NCI-H1930 (cell line): ENCODE measurements around the gene TNFRSF19.

Experiments used
- DNase-seq, 2 experiments: peaks; one replicate each; lab custom pipeline; 2025; lab: John Stamatoyannopoulos, UW

Gene TNFRSF19

DNA sequence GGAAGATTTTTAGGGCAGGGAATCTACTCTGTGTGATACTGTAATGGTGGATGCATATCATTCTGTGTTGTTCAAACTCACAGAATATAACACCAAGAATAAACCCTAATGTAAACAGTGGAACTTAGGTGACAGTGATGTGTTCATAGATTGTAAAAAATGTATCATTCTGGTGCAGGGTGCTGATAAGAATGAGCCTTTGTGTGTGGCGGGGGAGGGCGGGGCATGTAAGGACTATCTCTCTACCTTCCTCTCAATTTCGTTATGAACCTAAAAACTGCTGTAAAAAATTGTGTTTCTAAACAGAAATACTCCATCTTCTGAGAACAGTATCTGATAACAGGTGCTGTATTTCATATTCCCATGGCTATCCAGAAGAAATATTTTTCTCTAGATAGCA, 35.6 kb downstream of the TNFRSF19 start:
- no peak for DNase-seq

DNA sequence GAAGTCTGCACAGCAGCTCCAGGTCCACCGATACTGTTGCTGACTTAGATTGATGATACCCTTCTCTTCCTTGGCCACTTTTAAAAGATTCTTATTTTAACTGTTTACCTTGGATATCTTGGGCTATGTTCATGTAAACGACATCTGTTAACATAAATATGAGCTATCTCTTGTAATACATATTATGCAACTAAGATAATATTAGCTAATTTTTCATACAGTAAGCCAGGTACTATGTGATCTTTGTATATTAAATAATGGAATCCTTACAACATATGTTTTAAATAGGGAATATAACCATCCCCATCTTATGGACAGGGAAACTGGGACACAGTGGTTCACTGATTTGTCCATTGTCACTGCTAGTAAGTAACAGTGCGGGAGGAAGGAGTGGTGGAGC, 37.9 kb downstream of the TNFRSF19 start:
- DNase-seq, result no peak

DNA sequence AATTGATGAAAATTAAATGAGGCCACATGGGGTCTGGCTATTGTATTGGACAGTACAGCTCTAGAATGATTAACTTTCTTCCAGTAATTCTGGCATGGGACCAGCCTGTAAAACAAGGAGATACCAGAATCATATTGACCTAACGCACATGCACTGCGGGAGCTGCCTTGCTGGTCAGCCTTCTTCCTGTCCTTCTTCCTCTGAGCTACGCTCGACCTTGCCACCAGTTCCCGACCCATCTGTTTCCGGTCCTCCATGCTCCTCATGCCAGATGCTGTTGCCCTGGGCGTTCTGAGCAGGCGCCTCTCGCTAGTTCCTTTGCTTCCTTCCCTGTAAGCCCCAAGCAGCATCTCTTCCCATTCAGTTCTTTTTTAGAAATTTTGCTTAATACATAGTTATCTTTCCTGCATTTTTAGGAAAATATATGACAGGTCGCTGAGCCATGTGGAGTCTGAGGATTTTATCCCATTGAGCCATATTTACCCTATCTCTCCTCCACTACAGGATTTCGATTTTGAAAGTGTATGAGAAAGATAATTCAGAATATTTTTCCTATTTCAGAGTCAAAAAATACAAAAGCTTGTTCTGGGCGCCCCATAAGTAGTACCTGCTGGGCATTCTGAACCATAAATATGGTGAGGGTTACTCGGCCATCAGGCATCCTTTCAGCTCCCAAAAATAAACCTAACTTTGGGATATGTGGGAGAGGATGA, 38.6 kb downstream of the TNFRSF19 start:
- no peak for DNase-seq

DNA sequence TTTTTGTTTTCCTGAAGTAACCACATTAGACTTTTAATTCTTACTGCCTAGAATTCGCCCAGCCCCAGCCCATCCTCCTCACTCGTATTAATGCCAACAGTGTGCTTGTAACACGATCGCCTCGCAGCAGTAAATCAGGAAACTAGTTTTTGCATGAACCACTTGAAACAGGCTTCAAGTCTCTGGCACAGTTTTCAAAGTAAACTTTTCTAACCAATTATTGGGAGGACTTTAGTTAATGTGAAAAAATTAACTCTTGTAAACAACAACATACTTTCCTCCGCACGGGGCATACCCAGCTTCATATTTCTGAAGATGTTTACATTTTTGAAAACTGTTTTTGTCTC, 39.2 kb downstream of the TNFRSF19 start:
- no peak for DNase-seq

DNA sequence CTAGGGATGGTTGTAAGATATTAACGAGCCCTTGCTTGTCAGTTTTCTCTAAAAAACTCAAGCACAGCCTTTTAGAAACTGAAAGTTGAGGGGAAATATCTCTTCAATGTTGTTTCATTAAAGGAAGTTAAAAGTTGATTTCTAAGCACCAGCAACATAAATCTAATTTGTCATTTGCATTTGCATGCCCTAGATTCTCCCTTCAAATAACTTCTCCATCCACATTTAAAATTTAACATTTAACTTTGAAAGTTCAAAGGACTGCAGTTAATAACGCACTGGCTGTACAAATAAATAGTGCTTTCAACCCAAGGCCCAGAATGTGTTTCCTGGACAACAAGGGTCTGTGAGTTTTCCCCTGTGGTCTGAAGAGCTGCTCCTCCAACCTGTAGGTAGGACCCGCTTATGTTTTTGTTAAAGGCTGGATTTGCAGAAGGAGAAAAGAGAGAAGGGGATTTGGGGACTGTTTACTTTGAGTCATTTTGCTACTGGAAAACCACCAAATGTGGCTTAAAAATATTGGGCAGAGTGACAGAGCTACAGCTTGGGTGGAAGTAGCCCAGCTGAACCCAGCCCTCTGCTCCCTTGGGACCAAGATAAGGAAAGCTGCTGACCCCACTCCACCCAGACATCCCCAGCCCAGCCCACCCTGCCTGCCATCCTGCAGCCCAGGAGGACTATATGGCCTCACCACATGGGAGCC, 39.8 kb downstream of the TNFRSF19 start:
- no peak for DNase-seq

DNA sequence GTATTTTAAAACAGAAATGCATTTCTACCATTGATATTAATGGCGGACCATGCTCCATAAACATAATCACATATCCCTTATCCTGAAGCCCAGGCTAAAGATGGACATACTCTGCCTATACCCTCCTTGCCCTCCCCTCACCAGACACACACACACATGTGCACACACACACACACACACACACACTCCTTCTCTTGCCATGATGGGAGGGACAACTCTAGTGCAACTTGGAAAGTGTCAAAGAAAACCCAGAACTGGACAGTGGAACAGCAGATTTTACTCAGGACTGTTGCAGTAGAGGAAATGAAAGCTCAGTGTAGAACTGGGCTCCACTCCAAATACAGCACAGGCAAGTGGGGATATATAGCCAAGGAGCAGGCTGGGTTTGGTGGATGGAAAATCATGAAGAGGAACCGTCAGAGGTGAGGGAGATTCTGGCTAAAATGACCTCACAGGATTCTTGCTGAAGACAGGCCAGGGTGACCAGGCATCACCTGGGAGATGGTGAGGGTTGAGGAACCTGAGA, 40.8 kb downstream of the TNFRSF19 start:
- no peak for DNase-seq

DNA sequence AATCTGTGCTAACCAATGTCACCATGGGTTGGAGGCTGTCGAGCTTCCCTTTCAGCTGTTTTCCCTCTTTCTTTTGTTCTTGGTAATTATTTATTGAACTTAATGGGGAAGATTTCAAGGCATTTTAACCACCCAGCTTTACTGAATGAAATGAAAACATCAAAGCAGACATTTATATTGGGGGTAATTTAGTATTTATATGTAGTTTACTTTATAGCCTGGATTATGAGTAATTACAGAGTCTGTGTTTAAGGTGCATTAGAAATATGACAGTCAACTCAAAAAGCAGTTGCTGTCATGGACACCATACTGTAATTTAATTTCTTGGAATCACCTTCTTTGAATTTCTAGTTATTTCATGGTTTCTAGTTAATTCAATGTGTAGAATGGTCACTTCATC, 42.0 kb downstream of the TNFRSF19 start:
- DNase-seq, result peak in 1 of 2 experiments; percentile 41

DNA sequence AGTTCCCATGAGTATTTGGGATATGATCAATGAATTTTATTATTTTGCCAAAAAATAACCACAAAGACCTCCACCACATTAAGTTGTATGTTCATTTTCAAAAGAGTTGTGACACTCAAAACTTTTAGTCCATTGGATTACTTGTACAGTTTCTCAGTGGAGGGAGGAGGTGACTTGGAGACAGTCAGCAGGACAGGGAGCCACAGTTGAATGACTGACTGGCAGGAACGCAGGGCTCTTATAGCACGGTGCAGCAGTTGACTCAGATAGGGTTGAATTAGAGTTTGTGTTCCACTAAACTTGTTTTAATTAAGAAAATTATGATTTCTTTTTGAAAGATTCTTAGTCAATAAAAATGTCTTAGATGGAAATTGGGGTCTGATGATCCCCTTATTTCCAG, 42.5 kb downstream of the TNFRSF19 start:
- no peak for DNase-seq

DNA sequence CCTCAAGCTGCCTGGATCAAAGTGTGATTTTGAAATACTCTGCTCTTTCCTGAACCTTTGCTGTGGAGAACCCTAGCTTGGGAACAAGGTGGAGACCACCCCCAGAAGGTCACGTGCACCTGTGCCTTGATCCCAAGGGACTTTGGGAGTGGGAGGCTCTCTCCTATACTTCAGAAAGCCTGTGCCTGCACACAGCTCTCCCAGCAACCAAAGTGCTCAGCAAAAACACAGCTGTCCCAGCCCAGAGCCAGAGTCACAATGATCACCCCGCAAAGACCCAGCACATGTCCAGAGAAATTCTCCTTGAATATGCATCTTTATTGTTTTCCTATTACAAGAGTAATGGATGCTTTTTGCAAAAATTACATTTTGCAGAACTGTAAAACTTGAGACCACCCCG, 43.4 kb downstream of the TNFRSF19 start:
- no peak for DNase-seq

DNA sequence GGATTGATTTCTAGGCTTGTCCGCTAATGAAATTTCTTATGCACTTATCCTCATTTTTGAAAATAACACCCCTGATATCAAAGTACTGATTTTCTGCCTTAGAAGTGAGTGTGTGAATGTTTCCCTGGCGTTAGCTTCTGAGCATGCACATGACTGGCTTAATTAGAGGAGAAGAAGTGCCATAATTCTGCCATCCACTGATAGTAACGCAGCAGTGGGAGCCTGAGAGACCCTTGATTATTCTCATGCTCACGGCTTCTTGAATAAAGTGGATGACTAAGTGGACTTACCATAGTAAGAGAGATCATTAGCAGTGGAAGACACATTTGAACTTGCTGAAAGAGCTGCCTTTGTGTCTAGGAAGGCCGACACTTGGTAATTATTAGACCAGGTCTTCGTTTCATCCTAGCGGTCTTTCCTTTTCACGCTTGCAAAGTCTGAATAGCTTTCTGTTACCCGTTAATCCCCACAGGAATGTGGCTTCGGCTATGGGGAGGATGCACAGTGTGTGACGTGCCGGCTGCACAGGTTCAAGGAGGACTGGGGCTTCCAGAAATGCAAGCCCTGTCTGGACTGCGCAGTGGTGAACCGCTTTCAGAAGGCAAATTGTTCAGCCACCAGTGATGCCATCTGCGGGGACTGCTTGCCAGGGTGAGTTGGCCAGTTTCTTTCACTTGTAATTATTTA, 45.3 kb downstream of the TNFRSF19 start:
- no peak for DNase-seq

DNA sequence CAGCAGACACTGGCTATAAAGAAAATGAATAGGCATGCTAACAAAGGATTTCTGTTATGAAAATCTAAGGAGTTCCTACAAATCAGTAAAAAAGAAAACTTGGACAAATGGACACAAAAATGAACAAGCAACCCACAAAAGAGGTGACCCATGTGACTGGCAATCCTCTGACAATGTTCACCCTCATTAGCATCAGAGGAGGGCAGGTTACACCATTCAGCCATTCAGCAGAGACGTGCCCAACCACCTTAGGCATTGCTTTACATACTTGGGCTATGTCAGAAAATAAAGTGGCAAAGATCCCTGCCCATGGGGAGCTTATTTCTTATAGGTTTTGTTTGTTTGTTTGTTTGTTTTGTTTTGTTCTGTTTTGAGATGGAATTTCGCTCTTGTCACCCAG, 46.0 kb downstream of the TNFRSF19 start:
- no peak for DNase-seq

DNA sequence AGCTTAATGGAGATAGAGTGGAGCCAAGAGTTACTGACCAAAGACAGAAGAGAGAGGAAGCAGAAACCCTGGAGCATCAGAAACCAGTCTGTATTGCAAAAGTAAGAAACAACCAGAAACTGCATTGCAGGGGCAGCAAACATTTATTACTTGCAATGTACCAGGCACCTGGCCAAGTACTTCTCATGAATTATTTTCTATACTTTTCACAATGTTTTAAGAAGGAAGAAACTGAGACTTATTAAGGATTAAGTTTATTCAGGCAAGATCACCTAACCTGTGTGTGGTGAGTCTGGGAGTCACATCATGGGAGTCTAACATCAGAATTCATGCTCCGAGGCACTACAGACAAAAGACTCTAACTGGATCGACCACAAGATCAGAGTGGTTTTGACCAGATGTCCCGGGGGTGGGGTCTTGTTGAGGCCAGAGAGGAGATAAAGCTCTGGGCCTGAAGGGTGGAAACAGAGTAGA, 47.4 kb downstream of the TNFRSF19 start:
- no peak for DNase-seq

DNA sequence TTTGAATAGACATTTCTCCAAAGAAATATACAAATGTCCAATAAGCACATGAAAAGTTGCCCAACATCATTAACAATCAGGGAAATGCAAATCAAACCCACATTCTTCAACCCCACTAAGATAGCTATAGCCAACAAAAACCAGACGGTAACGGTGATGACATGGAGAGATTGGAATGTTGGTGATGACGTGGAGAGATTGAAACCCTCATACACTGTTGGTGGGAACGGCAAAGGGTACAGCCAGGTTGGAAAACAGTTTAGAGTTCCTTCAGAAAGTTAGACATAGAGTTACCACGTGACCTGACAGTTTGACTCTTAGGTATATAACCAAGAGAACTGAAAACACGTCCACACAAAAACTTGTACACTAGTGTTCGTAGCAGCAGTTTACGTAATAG, 48.1 kb downstream of the TNFRSF19 start:
- no peak for DNase-seq

DNA sequence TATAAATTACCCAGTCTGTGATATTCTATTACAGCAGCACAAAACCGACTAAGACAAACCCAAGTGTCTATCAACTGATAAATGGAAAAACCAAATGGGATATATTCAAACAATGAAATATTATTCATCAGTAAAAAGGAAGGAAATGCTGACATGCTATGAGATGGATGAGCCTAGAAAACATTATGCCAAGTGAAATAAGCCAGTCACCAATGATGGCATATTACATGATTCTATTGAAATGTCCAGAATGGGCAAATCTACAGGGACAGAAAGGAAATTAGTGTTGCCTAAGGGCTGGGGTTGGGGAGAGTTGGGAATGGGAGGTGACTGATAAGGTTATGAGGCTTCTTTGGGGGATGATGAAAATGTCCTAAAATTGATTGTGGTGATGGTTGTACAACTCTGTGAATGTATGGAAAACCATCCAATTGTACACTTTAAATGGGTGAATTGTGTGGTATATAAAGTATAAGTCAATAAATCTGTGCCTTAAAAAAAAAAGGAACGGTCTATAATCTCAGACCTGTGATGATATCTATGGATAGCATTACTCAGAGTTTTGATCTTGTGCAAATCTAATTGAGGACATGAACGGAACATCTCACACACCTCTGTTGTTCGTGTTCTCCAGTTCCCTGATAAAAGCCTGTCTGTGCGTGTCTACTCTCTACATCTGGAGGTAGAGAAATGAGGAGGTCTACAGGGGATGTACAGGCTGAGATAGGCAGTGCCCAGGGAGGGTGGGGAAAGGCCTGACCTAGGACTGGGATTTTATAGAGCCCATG, 49.0 kb downstream of the TNFRSF19 start:
- DNase-seq, result no peak

DNA sequence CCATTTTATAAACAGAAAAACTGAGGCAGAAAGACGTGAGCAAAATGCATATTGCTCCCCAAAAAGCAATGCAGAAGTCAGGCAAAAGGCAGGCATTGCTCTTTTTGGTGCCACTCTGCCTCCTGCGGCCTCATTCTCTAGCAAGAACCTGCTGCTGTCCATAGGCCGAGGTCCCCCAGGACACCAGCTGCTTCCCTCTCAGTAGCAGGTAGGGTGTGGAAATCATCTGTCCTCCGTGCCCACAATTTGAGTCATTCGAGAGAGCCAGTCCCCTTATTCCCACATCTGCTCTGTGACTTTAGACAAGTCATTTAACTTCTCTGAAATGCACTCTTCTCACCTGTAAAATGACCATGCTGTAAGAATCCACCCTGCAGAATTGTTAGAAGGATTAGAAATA, 50.0 kb downstream of the TNFRSF19 start:
- DNase-seq, result no peak

DNA sequence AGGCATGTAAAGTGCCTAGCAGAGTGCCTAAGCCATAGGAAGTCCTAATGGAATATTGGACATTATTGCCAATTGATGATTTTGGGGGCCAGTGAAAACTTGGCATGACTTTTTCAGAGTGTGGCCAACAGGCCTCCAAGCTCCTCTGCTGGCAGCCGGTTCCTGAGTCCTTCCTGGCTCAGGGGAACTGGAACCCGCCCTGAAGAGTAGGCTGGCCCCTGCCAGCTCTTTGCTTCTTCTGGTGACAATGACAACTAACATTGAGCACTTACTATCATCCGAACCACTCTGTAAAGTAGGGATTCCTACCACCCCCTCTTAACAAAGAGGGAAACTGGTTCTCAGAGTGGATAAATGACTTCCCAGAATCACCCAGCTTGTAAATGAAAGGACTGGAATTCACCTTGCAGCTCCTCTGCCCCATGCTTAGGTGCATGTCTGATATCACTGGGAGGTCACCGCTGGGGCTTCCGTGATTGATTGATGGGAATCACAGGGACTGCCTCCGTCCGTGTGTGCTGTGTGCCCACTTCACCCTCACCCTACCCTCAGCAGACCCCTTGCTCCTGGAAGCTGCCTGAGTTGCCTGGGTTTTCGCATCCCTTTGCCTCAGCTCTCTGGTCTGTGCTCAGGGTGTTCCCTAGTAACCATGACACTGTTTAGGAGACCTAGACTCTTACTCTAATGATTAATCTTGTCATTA, 50.6 kb downstream of the TNFRSF19 start:
- no peak for DNase-seq

DNA sequence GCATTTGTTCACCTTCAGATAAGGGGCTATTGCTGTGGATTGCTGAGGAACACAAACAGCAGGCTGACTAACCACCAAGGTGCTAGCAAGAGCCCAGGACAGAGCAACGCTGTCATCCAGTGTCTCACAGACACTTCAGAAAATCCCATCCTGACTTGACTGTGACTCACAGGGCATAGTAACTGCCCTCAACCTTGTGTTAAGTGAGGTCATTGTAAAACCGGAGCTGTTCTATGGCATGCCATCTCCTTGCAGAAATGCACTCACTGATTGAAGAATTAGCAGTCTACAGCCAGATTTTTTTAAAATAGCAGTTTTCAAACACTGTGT, 51.1 kb downstream of the TNFRSF19 start:
- no peak for DNase-seq

DNA sequence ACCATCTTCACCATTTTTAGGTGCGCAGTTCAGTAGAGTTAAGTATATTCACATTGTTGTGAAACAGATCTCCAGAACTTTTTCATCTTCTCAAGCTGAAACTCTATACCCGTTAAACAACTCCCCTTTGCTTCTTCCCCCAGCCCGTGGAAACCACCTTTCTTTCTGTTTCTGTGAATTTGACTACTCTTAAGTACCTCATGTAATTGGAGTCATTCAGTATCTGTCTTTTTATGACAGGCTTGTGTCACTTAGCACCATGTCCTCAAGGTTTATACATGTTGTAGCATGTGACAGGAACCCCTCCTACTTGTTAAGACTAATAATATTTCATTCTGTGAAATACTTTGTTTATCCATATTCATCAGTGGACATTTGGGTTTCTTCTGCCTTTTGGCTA, 52.8 kb downstream of the TNFRSF19 start:
- no peak for DNase-seq

DNA sequence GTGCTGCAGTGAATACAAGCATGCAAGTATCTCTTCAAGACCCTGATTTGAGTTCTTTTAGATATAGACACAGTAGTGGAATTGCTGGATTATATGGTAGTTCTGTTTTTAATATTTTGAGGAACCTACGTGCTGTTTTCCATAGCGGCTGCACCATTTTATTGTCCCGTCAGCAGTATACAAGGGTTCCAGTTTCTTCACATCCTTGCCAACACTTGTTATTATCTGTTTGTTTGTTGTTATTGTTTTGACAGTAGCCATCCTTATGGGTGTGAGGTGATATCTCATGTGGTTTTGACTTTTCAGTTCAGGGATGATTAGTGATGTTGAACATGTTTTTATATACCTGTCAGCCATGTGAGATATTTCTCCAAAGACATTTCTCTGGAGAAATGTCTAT, 53.2 kb downstream of the TNFRSF19 start:
- no peak for DNase-seq

DNA sequence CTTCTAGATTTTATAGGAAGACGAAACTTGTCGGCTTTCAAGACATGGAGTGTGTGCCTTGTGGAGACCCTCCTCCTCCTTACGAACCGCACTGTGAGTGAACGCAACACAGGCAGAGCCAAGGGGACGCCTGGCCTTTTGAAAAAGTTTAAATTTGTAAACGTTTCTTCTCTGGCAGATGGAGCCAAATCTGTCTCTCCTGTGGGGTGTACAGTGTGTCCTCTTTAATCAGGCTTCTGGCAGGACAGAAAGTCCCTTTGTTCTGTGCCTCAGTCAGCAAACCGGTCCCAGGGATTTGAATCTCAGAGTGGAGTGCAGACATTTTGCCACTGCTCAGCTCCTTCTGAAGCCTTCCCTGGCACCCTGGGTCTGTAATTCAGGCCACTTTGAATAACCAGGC, 56.5 kb downstream of the TNFRSF19 start:
- DNase-seq, result no peak

DNA sequence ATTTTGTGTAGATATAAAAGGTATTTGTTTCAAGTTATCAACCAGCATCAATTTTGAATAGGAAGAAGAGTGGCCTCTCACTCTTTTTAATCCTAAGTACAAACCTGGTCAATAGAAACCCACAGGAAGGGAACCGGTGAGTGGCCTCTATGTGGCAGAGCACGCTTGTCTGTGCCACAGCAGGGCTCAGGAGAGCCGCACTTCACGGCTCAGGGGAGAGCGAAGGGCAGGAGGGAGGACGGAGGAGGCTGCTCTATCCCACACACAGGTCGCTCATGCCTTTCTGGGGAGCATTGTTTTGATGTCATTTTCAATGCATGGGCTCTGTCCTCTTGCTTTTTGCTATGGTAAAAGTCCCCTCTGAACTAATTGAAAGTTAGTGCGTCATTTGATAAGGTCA, 57.2 kb downstream of the TNFRSF19 start:
- DNase-seq, result no peak

DNA sequence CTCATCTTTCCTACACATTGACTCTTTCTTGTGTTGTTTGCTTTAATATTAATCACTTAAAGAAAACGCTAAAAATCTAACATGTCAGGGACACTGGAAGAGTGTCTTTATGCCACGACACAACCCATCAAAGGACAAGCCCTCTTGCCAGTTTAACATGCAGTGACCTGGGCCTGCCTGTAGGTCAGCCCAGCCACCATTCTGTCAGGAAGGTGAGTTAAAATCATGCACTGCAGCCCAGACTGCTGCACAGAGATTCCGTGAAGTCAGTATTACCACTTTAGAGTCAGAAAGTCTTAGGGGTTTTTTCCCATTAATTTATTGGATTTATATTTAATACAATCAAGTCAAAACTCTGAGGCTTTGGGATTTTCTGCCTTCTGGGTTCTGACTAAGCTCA, 58.0 kb downstream of the TNFRSF19 start:
- DNase-seq, result no peak
